ENCODE data around the gene IFITM5. TPM values are rescaled to one million over a fixed set of nuclear protein-coding genes. Genes with fewer than 3 reads are reported as not detected.
A peak's percentile ranks its signal among the peaks of the same experiment; 100 is the strongest.
"Not testable (repeated sequence)": the region's sequence is repeated elsewhere in the genome, so short reads cannot be mapped to it uniquely, and the experiment has no call there.

The IFITM5 gene
- total RNA-seq, 2 donors from 2014 or later, result not detected

- peak overlapping the region in 1 of 2 donors; percentile 70 for H3K27ac ChIP-seq
- ATAC-seq (ENCODE audit: insufficient number of reproducible peaks, low FRiP score, low read depth), result no peak
- no peak overlapping the region for H3K4me3 ChIP-seq
- H3K27me3 ChIP-seq (replicated peaks; ENCODE audit: insufficient read depth), result no peaks in the 10 kb centered on the region
- no peaks in the 10 kb centered on the region for H3K36me3 ChIP-seq
- H3K9me3 ChIP-seq, result no peaks in the 10 kb centered on the region
- H3K4me1 ChIP-seq (ENCODE audit: control insufficient read depth in 1 of 2, low read depth in 2 of 2), result peaks cover 22 to 33% of the 10 kb centered on the region in 2 donors
- no peak for DNase-seq (ENCODE audit: low spot score)
- no peak for TF ChIP-seq CTCF (IDR thresholded peaks at IDR 0.05)
These were observed 24.8 kb upstream of the IFITM5 start for GRCh38 chr11:324156-324555.

GRCh38 chr11:319888-320273 is 20.6 kb upstream of the IFITM5 start:
- ATAC-seq (ENCODE audit: insufficient number of reproducible peaks, low FRiP score, low read depth); DNase-seq (ENCODE audit: low spot score); H3K36me3 ChIP-seq; H3K27me3 ChIP-seq (replicated peaks; ENCODE audit: insufficient read depth); H3K9me3 ChIP-seq: not testable (repeated sequence)
- Histone ChIP-seq H3K27ac (peak overlapping the region; percentile 99), H3K4me1 (ENCODE audit: control insufficient read depth in 1 of 2, low read depth in 2 of 2) (peaks cover 2 to 28% of the 10 kb centered on the region in 2 donors), H3K4me3 (peak overlapping the region; percentile 88)

GRCh38 chr11:319121-319887 is 20.0 kb upstream of the IFITM5 start:
- not testable (repeated sequence) for H3K36me3 ChIP-seq; H3K27me3 ChIP-seq (replicated peaks; ENCODE audit: insufficient read depth); H3K9me3 ChIP-seq; DNase-seq (ENCODE audit: low spot score)
- peak; percentile 1 for ATAC-seq (ENCODE audit: insufficient number of reproducible peaks, low FRiP score, low read depth)
- peaks cover 0 to 22% of the 10 kb centered on the region in 2 donors for H3K4me1 ChIP-seq (ENCODE audit: control insufficient read depth in 1 of 2, low read depth in 2 of 2)
- H3K27ac ChIP-seq, result peak overlapping the region; percentile 99
- peak overlapping the region; percentile 88 for H3K4me3 ChIP-seq

GRCh38 chr11:318405-319120 is 19.2 kb upstream of the IFITM5 start:
- not testable (repeated sequence) for DNase-seq (ENCODE audit: low spot score); H3K9me3 ChIP-seq; H3K36me3 ChIP-seq; H3K27me3 ChIP-seq (replicated peaks; ENCODE audit: insufficient read depth)
- Histone ChIP-seq H3K27ac (peak overlapping the region; percentile 99), H3K4me1 (ENCODE audit: control insufficient read depth in 1 of 2, low read depth in 2 of 2) (peaks cover under 1 to 23% of the 10 kb centered on the region in 2 donors), H3K4me3 (peak overlapping the region; percentile 88)
- ATAC-seq (ENCODE audit: insufficient number of reproducible peaks, low FRiP score, low read depth), result peak; percentile 36

- not testable (repeated sequence) for H3K27me3 ChIP-seq (replicated peaks; ENCODE audit: insufficient read depth); ATAC-seq (ENCODE audit: insufficient number of reproducible peaks, low FRiP score, low read depth); H3K27ac ChIP-seq; H3K36me3 ChIP-seq; H3K9me3 ChIP-seq; DNase-seq (ENCODE audit: low spot score)
- H3K4me3 ChIP-seq, result peak overlapping the region; percentile 29
- peaks cover 3 to 30% of the 10 kb centered on the region in 2 donors for H3K4me1 ChIP-seq (ENCODE audit: control insufficient read depth in 1 of 2, low read depth in 2 of 2)
These were observed 18.5 kb upstream of the IFITM5 start for GRCh38 chr11:317668-318404.

- Histone ChIP-seq H3K27me3 (replicated peaks; ENCODE audit: insufficient read depth) (no peaks in the 10 kb centered on the region), H3K36me3 (no peaks in the 10 kb centered on the region), H3K9me3 (no peaks in the 10 kb centered on the region), H3K4me1 (ENCODE audit: control insufficient read depth in 1 of 2, low read depth in 2 of 2) (peaks cover 6 to 36% of the 10 kb centered on the region in 2 donors), H3K27ac (no peak overlapping the region), H3K4me3 (peak overlapping the region; percentile 57)
- no peak for ATAC-seq (ENCODE audit: insufficient number of reproducible peaks, low FRiP score, low read depth)
- DNase-seq (ENCODE audit: low spot score), result no peak
- TF ChIP-seq CTCF (IDR thresholded peaks at IDR 0.05), result no peak
These were observed 17.6 kb upstream of the IFITM5 start for GRCh38 chr11:316891-317301.
